ENCODE data around the gene MLXIPL.

The MLXIPL gene

GRCh38 chr7:73578342-73579128 is 45.8 kb downstream of the MLXIPL start, which contains the start of gene TBL2:
Gene TBL2 (minus strand): TSS chr7:73578579. CDS start chr7:73578549, 30 bp downstream.
- no peak for TF ChIP-seq CTCF (conservative IDR thresholded peaks at IDR 0.05; ENCODE audit: low read depth, low read length)
- no peaks in the 10 kb centered on the region for H3K27me3 ChIP-seq (ENCODE audit: insufficient read depth, low read depth)
- peaks cover 25% of the 10 kb centered on the region for H3K4me1 ChIP-seq (ENCODE audit: low read depth, poor library complexity, severe bottlenecking)
- H2AFZ ChIP-seq (ENCODE audit: low read depth) = peak within 1 kb of the TSS; percentile 78
- peak within 1 kb of the TSS; percentile 78 for H3K27ac ChIP-seq
- peaks cover 9% of the 10 kb centered on the region; the same call in 1 of the 2 replicates for H3K36me3 ChIP-seq (ENCODE audit: insufficient read depth)
- H3K9ac ChIP-seq = peak within 1 kb of the TSS; percentile 99
- peaks cover 35% of the 10 kb centered on the region for H3K79me2 ChIP-seq (ENCODE audit: insufficient read depth, low read depth)
- H3K4me3 ChIP-seq (IDR thresholded peaks at IDR 0.05; ENCODE audit: insufficient read depth, low read depth, low read length) = no peak within 1 kb of the TSS
- peak within 1 kb of the TSS; percentile 77 for H3K4me2 ChIP-seq
- no peaks in the 10 kb centered on the region for H4K20me1 ChIP-seq (ENCODE audit: insufficient read depth)

- Histone ChIP-seq H3K79me2 (ENCODE audit: insufficient read depth, low read depth) (peaks cover 35% of the 10 kb centered on the region), H3K9ac (peak overlapping the region; percentile 99), H2AFZ (ENCODE audit: low read depth) (peak overlapping the region; percentile 72), H3K4me1 (ENCODE audit: low read depth, poor library complexity, severe bottlenecking) (peaks cover 25% of the 10 kb centered on the region), H3K4me2 (peak overlapping the region; percentile 70), H3K36me3 (ENCODE audit: insufficient read depth) (peaks cover 15% of the 10 kb centered on the region; the same call in 1 of the 2 replicates), H3K27me3 (ENCODE audit: insufficient read depth, low read depth) (no peaks in the 10 kb centered on the region), H3K4me3 (IDR thresholded peaks at IDR 0.05; ENCODE audit: insufficient read depth, low read depth, low read length) (no peak overlapping the region), H3K27ac (peak overlapping the region; percentile 78), H4K20me1 (ENCODE audit: insufficient read depth) (no peaks in the 10 kb centered on the region)
- TF ChIP-seq CTCF (conservative IDR thresholded peaks at IDR 0.05; ENCODE audit: low read depth, low read length) = no peak
Observed at GRCh38 chr7:73577627-73578341, 46.5 kb downstream of the MLXIPL start.

GRCh38 chr7:73573791-73574190 is 50.5 kb downstream of the MLXIPL start:
- Histone ChIP-seq H2AFZ (ENCODE audit: low read depth) (no peak overlapping the region), H3K4me2 (no peak overlapping the region), H3K9ac (no peak overlapping the region), H3K4me3 (IDR thresholded peaks at IDR 0.05; ENCODE audit: insufficient read depth, low read depth, low read length) (no peak overlapping the region), H3K27me3 (ENCODE audit: insufficient read depth, low read depth) (no peaks in the 10 kb centered on the region), H3K4me1 (ENCODE audit: low read depth, poor library complexity, severe bottlenecking) (peaks cover 20% of the 10 kb centered on the region), H3K27ac (no peak overlapping the region), H3K36me3 (ENCODE audit: insufficient read depth) (peaks cover 15% of the 10 kb centered on the region; the same call in 1 of the 2 replicates), H4K20me1 (ENCODE audit: insufficient read depth) (no peaks in the 10 kb centered on the region), H3K79me2 (ENCODE audit: insufficient read depth, low read depth) (peaks cover 35% of the 10 kb centered on the region)
- no peak for TF ChIP-seq CTCF (conservative IDR thresholded peaks at IDR 0.05; ENCODE audit: low read depth, low read length)

- Histone ChIP-seq H3K4me3 (IDR thresholded peaks at IDR 0.05; ENCODE audit: insufficient read depth, low read depth, low read length) (no peak overlapping the region), H2AFZ (ENCODE audit: low read depth) (no peak overlapping the region), H3K4me2 (no peak overlapping the region), H3K27ac (no peak overlapping the region), H3K4me1 (ENCODE audit: low read depth, poor library complexity, severe bottlenecking) (peaks cover 23% of the 10 kb centered on the region), H4K20me1 (ENCODE audit: insufficient read depth) (no peaks in the 10 kb centered on the region), H3K36me3 (ENCODE audit: insufficient read depth) (peaks cover 15% of the 10 kb centered on the region; the same call in 1 of the 2 replicates), H3K9ac (no peak overlapping the region), H3K79me2 (ENCODE audit: insufficient read depth, low read depth) (peaks cover 35% of the 10 kb centered on the region), H3K27me3 (ENCODE audit: insufficient read depth, low read depth) (no peaks in the 10 kb centered on the region)
- TF ChIP-seq CTCF (conservative IDR thresholded peaks at IDR 0.05; ENCODE audit: low read depth, low read length) = no peak
Observed at GRCh38 chr7:73573276-73573675, 51.0 kb downstream of the MLXIPL start.
